HG02610 (cell line): ENCODE measurements around the gene TMEM168.
"Not testable (repeated sequence)": the region's sequence is repeated elsewhere in the genome, so short reads cannot be mapped to it uniquely, and the experiment has no call there.

ENCODE experiments used
- ATAC-seq: cut with Tn5 transposase; IDR thresholded peaks from one replicate; pipeline ENCODE4 v1.9.1; 2021; ENCODE audit warnings: mild to moderate bottlenecking, moderate library complexity; ENCODE audit not compliant: unreplicated experiment

Gene TMEM168, protein sequence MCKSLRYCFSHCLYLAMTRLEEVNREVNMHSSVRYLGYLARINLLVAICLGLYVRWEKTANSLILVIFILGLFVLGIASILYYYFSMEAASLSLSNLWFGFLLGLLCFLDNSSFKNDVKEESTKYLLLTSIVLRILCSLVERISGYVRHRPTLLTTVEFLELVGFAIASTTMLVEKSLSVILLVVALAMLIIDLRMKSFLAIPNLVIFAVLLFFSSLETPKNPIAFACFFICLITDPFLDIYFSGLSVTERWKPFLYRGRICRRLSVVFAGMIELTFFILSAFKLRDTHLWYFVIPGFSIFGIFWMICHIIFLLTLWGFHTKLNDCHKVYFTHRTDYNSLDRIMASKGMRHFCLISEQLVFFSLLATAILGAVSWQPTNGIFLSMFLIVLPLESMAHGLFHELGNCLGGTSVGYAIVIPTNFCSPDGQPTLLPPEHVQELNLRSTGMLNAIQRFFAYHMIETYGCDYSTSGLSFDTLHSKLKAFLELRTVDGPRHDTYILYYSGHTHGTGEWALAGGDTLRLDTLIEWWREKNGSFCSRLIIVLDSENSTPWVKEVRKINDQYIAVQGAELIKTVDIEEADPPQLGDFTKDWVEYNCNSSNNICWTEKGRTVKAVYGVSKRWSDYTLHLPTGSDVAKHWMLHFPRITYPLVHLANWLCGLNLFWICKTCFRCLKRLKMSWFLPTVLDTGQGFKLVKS

GRCh38 chr7:112789817-112790585 is at the start of gene TMEM168:
Gene TMEM168 (minus strand): TSS chr7:112790393. CDS start chr7:112784825, 5,568 bp downstream.
- ATAC-seq: peak; percentile 88

- ATAC-seq: not testable (repeated sequence)
These were observed 45.7 kb upstream of the TMEM168 start for GRCh38 chr7:112835928-112836327.

GRCh38 chr7:112833082-112833481 is 42.9 kb upstream of the TMEM168 start:
- ATAC-seq: peak; percentile 87

DNA sequence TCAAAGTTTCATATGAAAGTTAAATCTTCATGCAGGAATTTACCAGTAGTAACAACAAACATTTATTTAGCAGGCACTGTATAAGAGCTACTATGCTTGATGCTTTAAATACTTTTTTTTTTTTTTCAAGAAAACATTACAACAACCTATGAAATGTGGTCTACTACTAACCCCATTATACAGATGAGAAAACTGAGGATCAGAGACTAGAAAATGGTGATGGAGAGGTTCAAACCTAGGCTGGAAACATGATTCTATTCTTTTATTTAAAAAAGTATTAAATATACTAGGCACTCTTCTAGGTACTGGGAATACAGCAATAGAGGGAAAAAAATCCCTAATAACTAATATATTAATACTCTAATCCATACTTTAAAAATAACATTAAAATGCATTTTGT is 40.6 kb upstream of the TMEM168 start:
- ATAC-seq: no peak

DNA sequence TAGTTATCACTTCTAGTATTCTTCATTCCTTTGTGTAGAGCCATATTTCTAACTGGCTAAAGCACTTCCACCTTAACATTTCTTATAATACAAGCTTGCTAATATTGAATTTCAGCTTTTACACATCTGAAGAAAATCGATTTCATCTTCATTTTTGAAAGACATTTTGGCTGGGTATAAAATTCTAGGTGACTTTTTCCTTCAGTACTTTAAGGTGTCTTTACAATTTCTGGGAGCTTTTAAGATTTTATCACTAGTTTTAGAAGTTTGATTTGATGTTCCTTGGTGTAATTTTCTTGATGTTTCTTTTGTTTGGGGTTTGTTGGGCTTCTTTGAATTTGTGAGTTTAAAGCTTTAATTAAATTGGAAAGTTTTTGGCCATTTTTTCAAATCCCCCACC is 38.5 kb upstream of the TMEM168 start:
- ATAC-seq: no peak

GRCh38 chr7:112821345-112821744 is 31.2 kb upstream of the TMEM168 start:
- ATAC-seq: no peak

- ATAC-seq: no peak
These were observed 29.3 kb upstream of the TMEM168 start for GRCh38 chr7:112819536-112819935.

DNA sequence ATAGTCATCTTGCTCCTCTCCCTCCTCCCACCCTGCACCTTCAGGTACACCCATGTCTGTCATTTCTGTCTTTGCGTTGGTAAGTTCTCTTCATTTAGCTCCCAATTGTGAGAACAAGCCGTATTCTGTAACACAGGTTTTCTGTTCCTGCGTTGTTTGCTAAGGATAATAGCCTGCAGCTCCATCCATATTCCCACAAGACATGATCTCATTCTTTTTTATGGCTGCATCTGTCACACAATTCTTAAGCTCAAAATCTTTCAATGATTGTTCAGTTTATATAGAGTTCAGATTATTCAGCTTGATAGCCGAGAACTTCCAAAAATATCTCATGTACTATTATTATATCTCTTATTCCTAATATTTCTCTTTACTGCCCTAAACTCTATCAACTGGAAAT is 16.0 kb upstream of the TMEM168 start:
- ATAC-seq: no peak

DNA sequence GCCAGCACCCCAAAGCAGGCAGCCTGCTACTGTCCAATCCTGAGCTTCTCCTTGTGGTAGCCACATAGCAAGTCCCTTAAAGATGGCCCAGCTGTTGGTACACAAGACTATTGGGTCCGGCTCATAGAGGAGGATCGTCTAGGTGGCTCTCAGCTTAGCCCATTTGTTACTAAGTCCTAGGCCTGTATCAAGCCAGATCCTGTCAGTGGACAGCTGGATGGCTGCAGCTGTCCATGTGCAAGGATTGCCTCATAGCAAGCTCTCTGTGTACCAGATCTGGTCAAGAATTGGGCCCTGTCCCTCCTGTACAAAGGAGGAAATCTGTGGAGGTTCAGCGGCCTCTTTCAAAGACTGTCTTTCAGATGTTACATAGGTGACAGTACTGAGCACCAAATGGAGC is 12.2 kb upstream of the TMEM168 start:
- ATAC-seq: no peak

DNA sequence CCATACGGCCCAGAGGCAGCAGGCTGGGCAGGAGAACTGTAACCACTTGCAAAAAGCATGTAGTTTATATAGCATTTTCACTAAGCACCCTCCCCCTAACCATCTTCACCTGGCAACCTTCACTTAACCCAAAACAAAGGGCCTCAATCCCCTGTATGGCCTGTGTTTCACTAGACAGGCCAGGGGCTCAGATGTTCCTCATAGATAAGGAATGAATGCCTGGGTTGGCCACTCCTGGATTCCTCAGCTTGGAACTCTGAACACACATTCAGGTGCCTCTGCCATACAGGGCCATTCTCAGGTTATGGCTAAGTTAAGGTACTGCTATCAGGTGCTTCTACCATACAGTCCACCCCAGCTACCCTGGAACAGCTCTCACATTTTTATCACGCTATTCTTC is 10.3 kb upstream of the TMEM168 start:
- ATAC-seq: no peak

GRCh38 chr7:112799448-112800120 is 9.4 kb upstream of the TMEM168 start:
- ATAC-seq: no peak

- ATAC-seq: no peak
These were observed 8.3 kb upstream of the TMEM168 start for GRCh38 chr7:112798274-112799159.

DNA sequence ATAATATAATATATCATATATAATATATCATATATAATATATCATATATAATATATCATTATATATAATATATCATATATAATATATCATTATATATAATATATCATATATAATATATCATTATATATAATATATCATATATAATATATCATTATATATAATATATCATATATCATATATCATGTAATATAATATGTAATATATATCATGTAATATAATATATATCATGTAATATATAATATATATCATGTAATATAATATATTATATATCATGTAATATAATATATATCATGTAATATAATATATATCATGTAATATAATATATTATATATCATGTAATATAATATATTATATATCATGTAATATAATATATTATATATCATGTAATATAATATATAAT is 6.4 kb upstream of the TMEM168 start:
- ATAC-seq: not testable (repeated sequence)

DNA sequence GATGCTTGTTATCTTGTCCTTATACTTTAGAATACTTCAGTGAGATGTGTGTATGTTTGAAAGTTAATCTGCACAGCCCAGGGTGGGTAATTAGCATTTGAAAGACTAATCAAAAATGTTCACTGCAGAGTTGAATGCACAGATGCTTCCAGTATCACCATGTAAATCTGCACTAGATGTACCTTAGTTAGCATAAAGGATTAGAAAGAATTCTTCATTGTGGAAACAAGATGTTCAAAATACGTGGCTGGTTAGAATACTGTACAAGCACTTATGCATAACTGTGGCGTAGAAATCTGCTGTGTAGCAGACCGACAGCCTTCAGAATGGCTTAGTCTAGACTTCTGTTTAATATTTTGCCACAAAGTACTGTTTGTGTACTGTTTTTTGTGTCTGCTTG is 2.2 kb upstream of the TMEM168 start:
- no peak for ATAC-seq

DNA sequence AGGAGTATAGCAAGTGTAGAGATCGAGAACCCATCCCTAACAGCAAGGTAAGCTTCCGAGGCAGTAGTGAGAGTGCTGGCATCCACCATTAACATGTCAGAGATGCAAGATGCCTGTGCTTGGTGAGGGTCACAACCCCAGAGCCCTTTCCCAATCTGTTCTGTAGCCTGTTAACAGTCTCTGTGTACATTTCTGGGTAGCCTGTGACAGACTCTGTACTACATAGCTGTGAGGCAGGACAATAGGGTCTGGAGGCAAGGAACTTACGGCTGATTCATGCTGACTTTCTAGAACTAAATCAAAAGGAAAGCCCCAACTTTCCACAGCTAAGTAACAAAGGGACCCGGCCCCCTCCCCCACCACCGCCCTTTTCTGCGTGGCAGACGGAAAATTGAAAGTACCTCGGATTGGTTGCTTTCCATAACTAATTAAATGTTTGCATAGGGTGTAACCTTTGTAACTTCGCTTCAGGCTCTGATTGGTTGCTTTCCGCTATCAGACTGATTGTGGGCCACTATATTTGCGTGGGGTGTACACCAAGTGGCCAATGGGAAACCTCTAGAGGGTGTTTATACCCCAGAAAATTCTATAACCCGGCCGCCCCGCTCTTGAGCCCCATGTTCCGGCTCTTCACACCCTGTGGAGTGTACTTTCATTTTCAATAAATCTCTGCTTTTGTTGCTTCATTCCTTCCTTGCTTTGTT is 1.4 kb upstream of the TMEM168 start:
- ATAC-seq: no peak

GRCh38 chr7:112790586-112791003 is 402 bp upstream of the TMEM168 start:
- ATAC-seq: peak; percentile 51

DNA sequence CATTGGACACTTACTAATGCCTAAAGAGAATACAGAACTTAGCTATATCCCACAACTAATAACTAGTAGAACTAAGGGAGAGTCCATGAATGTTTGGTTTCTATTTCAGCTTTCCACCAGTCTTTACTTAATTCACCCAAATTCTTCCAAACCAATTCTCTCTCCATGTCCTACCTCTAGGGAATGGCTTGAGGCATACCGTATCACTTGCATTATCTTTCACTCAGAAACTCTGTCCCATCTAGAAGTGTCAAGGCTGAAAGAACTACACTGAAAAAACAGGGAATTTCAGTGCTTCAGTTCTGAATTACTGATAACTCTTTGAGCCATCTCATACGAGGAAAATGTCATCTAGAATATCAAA is 758 bp downstream of the TMEM168 start:
- peak; percentile 1 for ATAC-seq

DNA sequence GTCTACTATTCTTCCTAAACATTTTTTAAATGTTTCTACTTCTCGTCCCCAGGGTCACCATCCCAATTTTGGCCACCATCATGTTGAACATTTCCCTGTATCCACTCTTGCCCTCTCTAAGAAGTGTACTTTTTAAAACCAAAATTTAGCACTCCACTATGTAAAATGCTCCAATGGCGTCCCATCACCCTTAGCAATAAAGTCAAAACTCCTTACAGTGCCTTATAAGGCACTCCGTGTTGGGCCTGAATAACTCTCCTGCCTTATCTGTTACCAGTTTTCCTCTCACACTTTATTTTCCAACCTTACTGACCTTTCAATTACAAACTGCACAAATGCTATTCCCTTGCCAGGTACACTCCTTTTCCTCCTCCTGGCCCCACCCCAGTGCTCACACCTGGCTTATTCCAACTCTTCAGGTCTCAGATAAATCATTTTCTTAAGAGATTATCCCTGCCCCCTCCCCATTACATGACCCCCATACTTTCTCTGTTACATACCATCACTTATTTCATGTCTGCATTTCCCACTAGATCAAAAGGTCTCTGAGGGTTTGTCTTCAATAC is 1.3 kb downstream of the TMEM168 start:
- no peak for ATAC-seq

DNA sequence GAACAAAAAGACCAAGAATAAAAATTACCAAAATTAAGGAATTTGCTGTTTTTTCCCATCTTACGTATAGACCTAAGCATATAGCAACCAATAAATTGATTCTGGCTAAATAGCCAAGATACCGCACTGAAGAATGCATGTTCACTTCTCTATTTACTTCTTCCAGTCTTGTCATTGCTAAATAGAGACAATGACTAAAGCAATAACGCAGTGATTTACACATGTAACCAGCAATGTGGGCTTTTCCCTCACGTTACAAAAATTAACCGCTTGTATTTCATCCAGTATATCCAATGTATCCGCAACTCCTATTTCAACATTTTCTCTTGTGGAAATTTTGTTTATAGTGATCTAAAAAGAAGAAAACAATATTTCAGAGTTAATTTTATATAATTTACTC is 5.6 kb downstream of the TMEM168 start:
- no peak for ATAC-seq
